Activated T-helper 2 cell treated with anti-CD3 and anti-CD28 coated beads, Interferon-gamma antibody, Interleukin-2, Interleukin-4, amounts not matched to agents 10 μg/mL and 5 μg/mL and 100 μg/mL, durations not matched to agents 14 hours and 24 hours and 36 hours (primary cell): ENCODE measurements around the gene RWDD2A. TPM values are rescaled to one million over a fixed set of nuclear protein-coding genes. Genes with fewer than 3 reads are reported as not detected.

ENCODE experiments used
- DNase-seq: peaks from one replicate; pipeline ENCODE4 v3.0.0; 2021; ENCODE audit warnings: low spot score
- H3K27ac Mint-ChIP-seq: one replicate; pipeline ENCODE4 v1.8.0; 2021; ENCODE audit warnings: mixed read lengths
- H3K27me3 Mint-ChIP-seq: one replicate; pipeline ENCODE4 v1.8.0; 2021; ENCODE audit warnings: low read depth, mixed read lengths
- H3K36me3 Mint-ChIP-seq: one replicate; pipeline ENCODE4 v1.8.0; 2021; ENCODE audit warnings: low read depth, mixed read lengths
- H3K4me1 Mint-ChIP-seq: one replicate; pipeline ENCODE4 v1.8.0; 2021; ENCODE audit warnings: low read depth, mixed read lengths
- H3K4me3 Mint-ChIP-seq: one replicate; pipeline ENCODE4 v1.8.0; 2021; ENCODE audit warnings: low read depth, mild to moderate bottlenecking, moderate library complexity, mixed read lengths
- H3K9me3 Mint-ChIP-seq: one replicate; pipeline ENCODE4 v1.8.0; 2021; ENCODE audit warnings: mixed read lengths
- intact Hi-C: fragments of 100-400 bp; cut with micrococcal nuclease; formaldehyde crosslinking; loops from one replicate; pipeline ENCODE4 v1.15.1; 2023
- total RNA-seq: library from RNA; stranded (reverse); gene quantifications from 2 replicates; pipeline ENCODE4 v1.2.3, GENCODE V29; 2022

RWDD2A gene
- total RNA-seq, 1 donor from 2014 or later: 1.5 TPM

GRCh38 chr6:83215131-83216047 lies 22.2 kb downstream of the RWDD2A start:
- DNase-seq: peak; percentile 24
- Mint-ChIP-seq H3K4me3 (no peak overlapping the region), H3K4me1 (no peaks in the 10 kb centered on the region), H3K27ac (no peak overlapping the region), H3K27me3 (peaks cover 25% of the 10 kb centered on the region), H3K9me3 (no peaks in the 10 kb centered on the region), H3K36me3 (no peaks in the 10 kb centered on the region)
- intact Hi-C loops: loop anchor here (1.0 to 2.0 kb wide), 2 partner anchors 23 to 148 kb away; partner anchors contain the start of genes DOP1A, PGM3 and RWDD2A

GRCh38 chr6:83216806-83217205 lies 23.6 kb downstream of the RWDD2A start:
- Mint-ChIP-seq H3K27me3 (peaks cover 14% of the 10 kb centered on the region), H3K36me3 (no peaks in the 10 kb centered on the region), H3K9me3 (no peaks in the 10 kb centered on the region), H3K4me1 (no peaks in the 10 kb centered on the region), H3K27ac (no peak overlapping the region), H3K4me3 (no peak overlapping the region)
- no peak for DNase-seq
- intact Hi-C loops: no loop called here

- intact Hi-C loops: no loop called here
- H3K27me3 Mint-ChIP-seq: peaks cover 8% of the 10 kb centered on the region
- DNase-seq: no peak
- H3K4me1 Mint-ChIP-seq: no peaks in the 10 kb centered on the region
- H3K4me3 Mint-ChIP-seq: no peak overlapping the region
- H3K27ac Mint-ChIP-seq: no peak overlapping the region
- H3K36me3 Mint-ChIP-seq: no peaks in the 10 kb centered on the region
- no peaks in the 10 kb centered on the region for H3K9me3 Mint-ChIP-seq
Measured at GRCh38 chr6:83218646-83219045, 25.5 kb downstream of the RWDD2A start.

- Mint-ChIP-seq H3K4me3 (no peak overlapping the region), H3K4me1 (no peaks in the 10 kb centered on the region), H3K36me3 (no peaks in the 10 kb centered on the region), H3K27ac (no peak overlapping the region), H3K27me3 (no peaks in the 10 kb centered on the region), H3K9me3 (no peaks in the 10 kb centered on the region)
- no peak for DNase-seq
- intact Hi-C loops: no loop called here
Measured at GRCh38 chr6:83220121-83220520, 27.0 kb downstream of the RWDD2A start.

GRCh38 chr6:83221276-83221675 lies 28.1 kb downstream of the RWDD2A start:
- no peaks in the 10 kb centered on the region for H3K36me3 Mint-ChIP-seq
- H3K27me3 Mint-ChIP-seq: peaks cover under 1% of the 10 kb centered on the region
- H3K4me3 Mint-ChIP-seq: no peak overlapping the region
- no peak overlapping the region for H3K27ac Mint-ChIP-seq
- H3K9me3 Mint-ChIP-seq: no peaks in the 10 kb centered on the region
- H3K4me1 Mint-ChIP-seq: no peaks in the 10 kb centered on the region
- DNase-seq: no peak
- intact Hi-C loops: no loop called here

- Mint-ChIP-seq H3K4me3 (no peak overlapping the region), H3K4me1 (no peaks in the 10 kb centered on the region), H3K9me3 (no peaks in the 10 kb centered on the region), H3K36me3 (no peaks in the 10 kb centered on the region), H3K27me3 (peaks cover 2% of the 10 kb centered on the region), H3K27ac (no peak overlapping the region)
- no peak for DNase-seq
- intact Hi-C loops: loop anchor here (1.0 kb wide), 1 partner anchor 293 kb away; no protein-coding TSS in a partner anchor
Measured at GRCh38 chr6:83221889-83222479, 28.8 kb downstream of the RWDD2A start.

GRCh38 chr6:83226517-83226916 lies 33.4 kb downstream of the RWDD2A start:
- DNase-seq: no peak
- H3K4me1 Mint-ChIP-seq: no peaks in the 10 kb centered on the region
- intact Hi-C loops: no loop called here

GRCh38 chr6:83231146-83231545 lies 38.0 kb downstream of the RWDD2A start:
- H3K9me3 Mint-ChIP-seq: no peaks in the 10 kb centered on the region

More at GRCh38 chr6:83226517-83226916, 33.4 kb downstream of the RWDD2A start:
- no peaks in the 10 kb centered on the region for H3K36me3 Mint-ChIP-seq
- no peak overlapping the region for H3K27ac Mint-ChIP-seq
- no peaks in the 10 kb centered on the region for H3K9me3 Mint-ChIP-seq
- H3K27me3 Mint-ChIP-seq: peaks cover 6% of the 10 kb centered on the region
- H3K4me3 Mint-ChIP-seq: no peak overlapping the region

GRCh38 chr6:83247471-83247870 lies 54.3 kb downstream of the RWDD2A start:
- intact Hi-C loops: no loop called here
- Mint-ChIP-seq H3K4me1 (no peaks in the 10 kb centered on the region), H3K27ac (no peak overlapping the region), H3K27me3 (no peaks in the 10 kb centered on the region), H3K4me3 (no peak overlapping the region), H3K9me3 (no peaks in the 10 kb centered on the region), H3K36me3 (no peaks in the 10 kb centered on the region)
- no peak for DNase-seq

More at GRCh38 chr6:83231146-83231545, 38.0 kb downstream of the RWDD2A start:
- DNase-seq: no peak
- H3K27me3 Mint-ChIP-seq: peaks cover 16% of the 10 kb centered on the region
- intact Hi-C loops: no loop called here
- H3K36me3 Mint-ChIP-seq: no peaks in the 10 kb centered on the region
- no peak overlapping the region for H3K27ac Mint-ChIP-seq
- no peaks in the 10 kb centered on the region for H3K4me1 Mint-ChIP-seq
- H3K4me3 Mint-ChIP-seq: no peak overlapping the region

Other genes starting within 250 kb of the RWDD2A start
- gene UBE3D, start 127.5 kb upstream of the RWDD2A start, total RNA-seq: 6.9 and 7.1 TPM in 2 replicates
- gene DOP1A, start 125.7 kb upstream of the RWDD2A start, total RNA-seq: 6.5 and 7.5 TPM in 2 replicates
- gene PGM3, start 92 bp upstream of the RWDD2A start, total RNA-seq: 29.2 and 31.3 TPM in 2 replicates
- gene ME1, start 237.7 kb downstream of the RWDD2A start, total RNA-seq: 0.05 TPM in 1 of 2 replicates, not detected in the other